Ammon's horn (tissue), 1 donor: ENCODE data around the gene ASCC2.

ENCODE experiments used
- DNase-seq: peaks from one replicate; pipeline ENCODE4 v3.0.0-alpha.2; 2016; ENCODE audit warnings: low spot score

The ASCC2 gene

GRCh38 chr22:29816980-29817379, 21.1 kb downstream of the ASCC2 start:
- no peak for DNase-seq

GRCh38 chr22:29816539-29816938, 21.5 kb downstream of the ASCC2 start:
- DNase-seq = peak; percentile 35

- no peak for DNase-seq
Measured at GRCh38 chr22:29816128-29816527, 21.9 kb downstream of the ASCC2 start.

- no peak for DNase-seq
Measured at GRCh38 chr22:29815580-29815979, 22.5 kb downstream of the ASCC2 start.

GRCh38 chr22:29814003-29814402, 24.1 kb downstream of the ASCC2 start:
- DNase-seq = no peak

- no peak for DNase-seq
Measured at GRCh38 chr22:29813563-29813962, 24.5 kb downstream of the ASCC2 start.

- no peak for DNase-seq
Measured at GRCh38 chr22:29813126-29813525, 24.9 kb downstream of the ASCC2 start.

- no peak for DNase-seq
Measured at GRCh38 chr22:29811377-29811776, 26.7 kb downstream of the ASCC2 start.

GRCh38 chr22:29810216-29810615, 27.9 kb downstream of the ASCC2 start:
- DNase-seq = no peak

GRCh38 chr22:29806196-29806595, 31.9 kb downstream of the ASCC2 start:
- DNase-seq = no peak

- no peak for DNase-seq
Measured at GRCh38 chr22:29804985-29805384, 33.1 kb downstream of the ASCC2 start.

- DNase-seq = no peak
Measured at GRCh38 chr22:29803190-29803589, 34.9 kb downstream of the ASCC2 start.

GRCh38 chr22:29801796-29802195, 36.3 kb downstream of the ASCC2 start:
- DNase-seq = no peak

GRCh38 chr22:29801153-29801552, 36.9 kb downstream of the ASCC2 start:
- DNase-seq = no peak

- DNase-seq = peak; percentile 91
Measured at GRCh38 chr22:29799217-29799680, 38.8 kb downstream of the ASCC2 start.

GRCh38 chr22:29798801-29799200, 39.3 kb downstream of the ASCC2 start:
- DNase-seq = no peak

GRCh38 chr22:29798318-29798717, 39.8 kb downstream of the ASCC2 start:
- no peak for DNase-seq

- DNase-seq = peak; percentile 70
Measured at GRCh38 chr22:29797351-29797750, 40.7 kb downstream of the ASCC2 start.

- DNase-seq = no peak
Measured at GRCh38 chr22:29795663-29796062, 42.4 kb downstream of the ASCC2 start.

- DNase-seq = no peak
Measured at GRCh38 chr22:29793396-29793795, 44.7 kb downstream of the ASCC2 start.

- DNase-seq = no peak
Measured at GRCh38 chr22:29790061-29790460, 48.0 kb downstream of the ASCC2 start.

- DNase-seq = no peak
Measured at GRCh38 chr22:29788339-29789279, 49.5 kb downstream of the ASCC2 start.

- no peak for DNase-seq
Measured at GRCh38 chr22:29787371-29787980, 50.6 kb downstream of the ASCC2 start.
